Activated CD4-positive, alpha-beta T cell treated with anti-CD3 and anti-CD28 coated beads, Interleukin-10, Interleukin-2, amounts not matched to agents 100 ng/mL and 50 ng/mL, durations not matched to agents 16 hours and 8 hours (primary cell): ENCODE measurements around the gene AGBL5.
"Not testable (repeated sequence)": the region's sequence is repeated elsewhere in the genome, so short reads cannot be mapped to it uniquely, and the experiment has no call there.

Experiments
- DNase-seq: peaks from one replicate; pipeline ENCODE4 v3.0.0-alpha.2; 2020

Gene AGBL5

DNA sequence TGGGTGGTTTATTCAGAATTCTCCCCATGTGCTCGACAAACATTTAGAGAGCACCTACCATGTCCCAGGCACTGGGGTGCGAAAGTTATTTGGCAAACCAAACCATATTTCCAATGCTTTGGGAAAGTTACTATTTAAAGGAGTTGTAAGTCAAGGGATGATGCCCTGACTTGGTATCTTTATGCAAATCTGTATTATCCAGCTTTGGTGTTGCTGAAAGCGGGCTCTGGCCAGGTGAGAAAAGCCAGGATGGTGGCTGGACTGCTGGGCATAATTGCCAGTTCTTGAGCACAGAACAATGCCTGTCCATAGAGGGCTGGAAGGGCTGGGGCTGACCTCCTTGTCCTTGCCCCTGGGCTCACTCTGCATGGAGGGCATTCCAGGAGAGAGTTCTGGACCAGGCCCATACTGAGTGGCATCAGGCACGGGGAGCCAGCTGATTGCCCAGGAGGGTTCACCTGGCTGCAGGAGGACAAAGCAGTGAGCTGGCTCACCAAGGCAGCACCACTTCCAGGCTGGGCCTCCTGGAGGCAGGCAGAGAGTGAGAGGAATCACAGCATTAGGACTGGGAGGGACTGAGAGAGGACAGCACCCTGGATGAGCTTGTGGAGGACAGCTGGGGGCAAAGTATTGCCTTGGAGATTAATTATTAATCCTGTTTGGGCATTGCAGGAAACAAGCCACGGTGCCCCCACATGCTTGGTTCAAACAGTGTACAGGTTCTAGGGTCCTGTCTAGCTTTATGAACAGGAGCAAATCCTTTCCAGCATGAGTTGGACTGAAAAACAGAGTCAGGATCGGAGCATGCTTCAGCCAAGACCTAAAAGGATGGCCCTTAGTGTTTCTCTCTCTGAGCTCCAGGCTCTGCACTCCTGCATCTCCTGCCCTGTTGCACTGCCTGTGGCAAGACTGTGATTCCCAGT is 42.2 kb downstream of the AGBL5 start:
- DNase-seq: no peak

DNA sequence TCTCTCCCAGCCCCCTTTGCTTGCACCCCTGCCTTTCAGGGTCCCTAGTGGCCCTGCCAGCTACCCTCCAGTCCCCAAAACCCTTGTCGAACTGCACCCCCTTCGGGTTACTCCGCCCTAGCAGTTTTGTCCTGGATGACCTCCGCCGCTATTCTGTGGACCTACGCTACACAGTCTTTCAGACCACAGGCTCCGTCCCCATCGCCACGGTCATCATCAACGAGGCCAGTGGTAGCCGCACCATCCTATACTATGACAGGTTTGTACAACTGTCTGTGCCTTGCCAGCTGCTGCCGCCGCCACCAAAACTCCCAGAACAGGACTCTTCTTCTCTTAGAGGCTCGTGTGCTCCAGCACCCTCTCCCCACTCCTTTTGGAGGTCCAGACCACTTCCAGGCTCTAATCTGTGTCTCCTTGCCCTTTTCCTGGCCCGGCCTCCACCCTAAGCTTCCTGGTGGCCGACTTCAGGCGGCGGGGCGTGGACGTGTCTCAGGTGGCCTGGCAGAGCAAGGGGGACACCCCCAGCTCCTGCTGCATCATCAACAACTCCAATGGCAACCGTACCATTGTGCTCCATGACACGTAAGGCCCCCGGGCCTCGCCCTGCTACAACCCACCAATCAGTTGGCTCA is 43.0 kb downstream of the AGBL5 start:
- DNase-seq: no peak

DNA sequence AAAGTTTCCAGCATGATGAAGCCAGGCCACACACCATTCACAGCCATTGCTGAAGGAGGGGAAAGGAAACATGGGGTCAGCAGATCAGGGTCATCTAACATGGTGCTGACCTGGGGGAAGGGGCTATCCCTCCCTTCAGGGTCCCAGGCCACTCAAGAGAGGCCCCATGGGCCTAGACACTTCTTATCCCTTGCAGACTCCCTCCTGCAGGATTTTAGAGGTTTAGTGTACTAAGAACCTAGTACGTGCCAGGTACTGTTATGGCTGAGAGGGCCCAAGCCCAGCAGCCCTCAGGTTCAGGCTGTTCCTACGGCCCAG is 43.9 kb downstream of the AGBL5 start:
- no peak for DNase-seq

DNA sequence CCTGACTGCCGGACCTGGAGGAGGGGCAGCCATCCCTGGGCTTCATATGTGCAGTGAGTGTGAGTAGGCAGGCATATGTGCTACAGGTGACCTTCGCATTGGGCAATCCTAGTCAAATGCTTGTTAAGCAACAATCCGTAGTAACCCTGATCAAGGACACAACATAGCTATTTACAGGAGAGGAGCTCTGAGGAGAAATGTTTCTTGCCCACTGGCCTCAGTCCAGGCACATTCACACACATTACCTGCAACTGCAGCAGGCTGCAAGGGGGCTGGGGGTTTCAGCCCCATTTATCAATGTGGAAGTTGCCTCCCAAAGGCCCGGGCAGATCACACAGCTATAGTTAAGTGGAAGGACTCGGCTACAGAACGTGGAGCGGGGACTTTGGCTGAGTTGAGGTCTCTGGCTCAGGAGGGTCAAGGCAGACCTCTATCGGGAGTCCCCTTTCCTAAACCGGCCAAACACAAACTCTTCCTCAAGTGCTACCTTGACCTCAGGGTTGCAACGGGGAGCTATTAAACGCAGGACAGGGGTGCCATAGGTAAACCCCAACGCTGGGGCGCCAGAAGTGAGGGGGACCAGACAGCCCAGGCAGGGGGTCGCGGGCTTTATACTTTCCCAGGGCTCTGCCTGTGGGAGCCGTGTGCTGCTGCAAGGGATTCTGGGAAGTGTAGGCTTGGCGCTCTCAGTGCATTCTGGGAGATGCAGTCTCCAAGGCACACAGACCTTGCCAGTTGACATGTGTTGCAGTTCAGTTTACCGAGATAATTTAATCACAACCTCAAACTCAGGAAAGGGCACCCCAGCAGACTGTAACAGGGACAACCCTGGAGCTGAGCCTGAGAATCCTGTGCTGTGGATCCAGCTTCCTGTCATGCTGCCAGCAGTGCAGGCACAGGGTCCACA is 44.5 kb downstream of the AGBL5 start:
- peak; percentile 66 for DNase-seq

DNA sequence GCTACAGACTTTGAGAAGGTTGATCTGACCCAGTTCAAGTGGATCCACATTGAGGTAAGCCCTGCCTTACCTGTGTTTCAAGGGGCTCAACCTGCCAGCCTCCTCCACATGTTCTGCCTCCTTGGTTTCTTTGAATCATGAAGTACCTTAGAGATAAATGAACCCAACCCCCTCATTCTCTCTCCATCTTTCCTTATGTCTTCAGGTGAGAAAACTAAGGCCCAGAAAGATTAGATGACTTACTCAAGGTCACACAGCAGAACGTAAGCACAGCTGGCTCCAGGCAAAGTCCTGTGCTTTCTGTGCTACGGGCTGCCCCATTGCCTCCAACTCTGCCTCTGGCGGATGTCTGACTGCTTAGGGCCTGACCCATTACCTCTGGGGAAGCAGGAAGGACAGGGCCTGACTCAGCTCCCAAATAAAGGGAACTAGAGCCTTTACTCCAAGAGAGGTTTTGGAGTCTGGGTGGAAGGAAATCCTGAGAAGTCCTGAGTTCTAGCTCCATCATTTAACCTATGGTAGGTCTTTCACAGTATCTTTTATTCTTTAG is 45.4 kb downstream of the AGBL5 start:
- no peak for DNase-seq

DNA sequence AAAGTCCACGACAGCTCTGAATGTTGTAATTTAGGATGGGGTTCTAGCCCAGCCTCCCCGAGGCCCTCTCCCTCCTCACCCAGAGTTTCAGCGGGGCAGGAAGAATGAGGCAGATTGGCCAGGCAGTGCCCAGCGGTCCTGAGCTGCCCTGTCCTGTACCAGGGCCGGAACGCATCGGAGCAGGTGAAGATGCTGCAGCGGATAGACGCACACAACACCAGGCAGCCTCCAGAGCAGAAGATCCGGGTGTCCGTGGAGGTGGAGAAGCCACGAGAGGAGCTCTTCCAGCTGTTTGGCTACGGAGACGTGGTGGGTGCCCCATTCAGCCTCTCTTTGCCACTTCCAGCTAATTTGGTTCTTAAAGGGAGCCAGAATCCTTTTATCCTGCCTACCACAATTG is 45.9 kb downstream of the AGBL5 start:
- DNase-seq: no peak

DNA sequence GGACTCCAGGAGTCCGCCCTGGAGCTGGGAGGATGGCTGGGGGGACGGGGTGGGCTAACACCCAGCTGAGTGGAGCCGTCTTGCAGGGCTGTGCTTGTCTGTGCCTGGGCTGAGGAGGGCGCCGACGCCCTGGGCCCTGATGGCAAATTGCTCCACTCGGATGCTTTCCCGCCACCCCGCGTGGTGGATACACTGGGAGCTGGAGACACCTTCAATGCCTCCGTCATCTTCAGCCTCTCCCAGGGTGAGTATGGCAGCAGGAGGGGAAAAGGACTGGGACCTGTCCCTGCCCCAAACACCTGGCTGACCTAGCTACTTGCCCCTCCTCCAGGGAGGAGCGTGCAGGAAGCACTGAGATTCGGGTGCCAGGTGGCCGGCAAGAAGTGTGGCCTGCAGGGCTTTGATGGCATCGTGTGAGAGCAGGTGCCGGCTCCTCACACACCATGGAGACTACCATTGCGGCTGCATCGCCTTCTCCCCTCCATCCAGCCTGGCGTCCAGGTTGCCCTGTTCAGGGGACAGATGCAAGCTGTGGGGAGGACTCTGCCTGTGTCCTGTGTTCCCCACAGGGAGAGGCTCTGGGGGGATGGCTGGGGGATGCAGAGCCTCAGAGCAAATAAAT is 48.0 kb downstream of the AGBL5 start:
- no peak for DNase-seq

DNA sequence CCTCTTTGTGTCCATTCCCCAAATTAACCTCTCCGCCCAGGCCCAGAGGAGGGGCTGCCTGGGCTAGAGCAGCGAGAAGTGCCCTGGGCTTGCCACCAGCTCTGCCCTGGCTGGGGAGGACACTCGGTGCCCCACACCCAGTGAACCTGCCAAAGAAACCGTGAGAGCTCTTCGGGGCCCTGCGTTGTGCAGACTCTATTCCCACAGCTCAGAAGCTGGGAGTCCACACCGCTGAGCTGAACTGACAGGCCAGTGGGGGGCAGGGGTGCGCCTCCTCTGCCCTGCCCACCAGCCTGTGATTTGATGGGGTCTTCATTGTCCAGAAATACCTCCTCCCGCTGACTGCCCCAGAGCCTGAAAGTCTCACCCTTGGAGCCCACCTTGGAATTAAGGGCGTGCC is 48.6 kb downstream of the AGBL5 start:
- DNase-seq: no peak

DNA sequence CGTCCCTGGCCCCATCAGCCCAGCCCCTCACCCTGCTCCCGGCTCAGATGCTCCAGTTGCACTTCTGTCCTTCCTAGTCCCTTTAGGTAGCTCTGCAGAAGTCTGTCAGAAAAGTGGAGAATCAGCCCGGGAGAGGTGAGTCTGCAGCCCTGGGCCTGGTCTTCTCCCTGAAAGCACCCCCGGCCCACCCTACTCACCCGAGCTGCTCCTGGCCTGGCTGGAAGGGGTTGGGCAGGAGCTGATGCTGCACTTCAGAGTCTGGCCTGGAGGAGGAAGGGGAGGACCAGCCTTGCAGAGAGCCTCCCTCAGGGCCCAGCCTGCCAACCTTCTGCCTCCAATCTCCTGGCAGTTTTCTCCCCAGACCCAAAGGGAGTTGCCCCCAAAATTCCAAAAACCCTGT is 50.9 kb downstream of the AGBL5 start:
- no peak for DNase-seq

DNA sequence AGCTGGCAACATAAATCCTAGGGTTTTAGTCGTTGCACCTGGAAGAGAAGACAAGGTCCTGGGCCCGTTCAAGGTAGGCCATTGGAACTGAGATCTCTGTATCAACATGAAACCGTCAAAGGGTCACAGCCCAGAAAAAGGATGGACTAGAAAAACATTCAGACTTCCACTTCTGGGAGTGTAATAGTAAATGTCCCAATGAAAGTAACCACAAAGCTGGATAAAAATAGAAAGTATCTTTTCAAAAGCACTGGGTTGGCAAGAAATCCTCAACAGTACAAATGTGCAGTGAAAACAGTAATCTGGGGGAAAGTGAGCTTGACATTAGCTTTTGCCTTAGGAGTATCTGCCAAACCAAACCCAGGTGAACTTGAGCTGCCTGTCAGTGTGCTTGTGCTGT is 54.5 kb downstream of the AGBL5 start:
- DNase-seq: no peak

DNA sequence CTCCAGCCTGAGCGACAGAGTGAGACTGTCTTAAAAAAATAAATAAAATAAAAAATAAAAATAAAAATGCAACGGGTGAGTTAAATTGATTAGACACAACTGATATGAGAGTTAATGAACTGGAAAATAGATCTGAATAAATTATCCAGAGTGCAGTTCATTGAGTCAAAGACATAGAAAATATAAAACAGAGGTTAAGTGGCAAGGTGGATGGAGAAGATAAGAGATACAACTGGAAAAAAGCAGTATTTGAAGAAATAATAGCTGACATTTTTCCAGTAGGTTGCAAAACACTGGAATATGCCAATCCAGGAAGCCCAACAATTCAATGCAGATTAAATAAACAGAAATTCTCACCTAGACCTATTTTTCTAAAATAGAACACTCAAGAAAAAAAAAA is 56.8 kb downstream of the AGBL5 start:
- no peak for DNase-seq

DNA sequence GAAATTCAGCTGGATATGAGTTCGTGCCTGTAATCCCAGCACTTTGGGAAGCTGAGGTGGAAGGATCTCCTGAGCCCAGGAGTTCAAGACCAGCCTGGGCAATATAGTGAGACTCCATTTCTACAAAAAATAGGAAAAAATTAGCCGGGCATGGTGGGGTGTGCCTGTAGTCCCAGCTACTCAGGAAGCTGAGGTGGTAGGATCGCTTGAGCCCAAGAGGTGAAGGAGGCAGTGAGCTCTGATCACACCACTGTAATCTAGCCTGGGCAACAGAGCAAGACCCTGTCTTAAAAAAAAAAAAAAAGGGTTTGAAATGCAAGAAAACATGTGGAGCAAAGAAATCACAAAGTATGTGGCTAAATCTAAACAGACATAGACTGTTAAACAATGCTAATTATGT is 57.6 kb downstream of the AGBL5 start:
- no peak for DNase-seq

DNA sequence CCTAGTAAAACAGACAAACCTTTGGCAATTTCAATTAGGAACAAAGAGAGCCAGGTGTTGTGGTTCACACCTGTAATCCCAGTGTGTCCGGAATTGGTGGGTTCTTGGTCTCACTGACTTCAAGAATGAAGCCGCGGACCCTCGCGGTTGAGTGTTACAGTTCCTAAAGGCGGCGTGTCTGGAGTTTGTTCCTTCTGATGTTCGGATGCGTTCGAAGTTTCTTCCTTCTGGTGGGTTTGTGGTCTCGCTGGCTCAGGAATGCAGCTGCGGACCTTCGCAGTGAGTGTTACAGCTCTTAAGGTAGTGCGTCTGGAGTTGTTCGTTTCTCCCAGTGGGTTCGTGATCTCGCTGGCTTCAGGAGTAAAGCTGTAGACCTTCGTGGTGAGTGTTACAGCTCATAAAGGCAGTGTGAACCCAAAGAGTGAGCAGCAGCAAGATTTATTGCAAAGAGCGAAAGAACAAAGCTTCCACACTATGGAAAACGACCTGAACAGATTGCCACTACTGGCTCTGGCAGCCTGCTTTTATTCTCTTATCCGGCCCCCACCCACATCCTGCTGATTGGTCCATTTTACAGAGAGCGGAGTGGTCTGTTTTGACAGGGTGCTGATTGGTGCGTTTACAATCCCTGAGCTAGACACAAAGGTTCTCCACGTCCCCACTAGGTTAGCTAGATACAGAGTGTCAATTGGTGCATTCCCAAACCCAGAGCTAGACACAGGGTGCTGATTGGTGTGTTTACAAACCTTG is 59.3 kb downstream of the AGBL5 start:
- DNase-seq: not testable (repeated sequence)

DNA sequence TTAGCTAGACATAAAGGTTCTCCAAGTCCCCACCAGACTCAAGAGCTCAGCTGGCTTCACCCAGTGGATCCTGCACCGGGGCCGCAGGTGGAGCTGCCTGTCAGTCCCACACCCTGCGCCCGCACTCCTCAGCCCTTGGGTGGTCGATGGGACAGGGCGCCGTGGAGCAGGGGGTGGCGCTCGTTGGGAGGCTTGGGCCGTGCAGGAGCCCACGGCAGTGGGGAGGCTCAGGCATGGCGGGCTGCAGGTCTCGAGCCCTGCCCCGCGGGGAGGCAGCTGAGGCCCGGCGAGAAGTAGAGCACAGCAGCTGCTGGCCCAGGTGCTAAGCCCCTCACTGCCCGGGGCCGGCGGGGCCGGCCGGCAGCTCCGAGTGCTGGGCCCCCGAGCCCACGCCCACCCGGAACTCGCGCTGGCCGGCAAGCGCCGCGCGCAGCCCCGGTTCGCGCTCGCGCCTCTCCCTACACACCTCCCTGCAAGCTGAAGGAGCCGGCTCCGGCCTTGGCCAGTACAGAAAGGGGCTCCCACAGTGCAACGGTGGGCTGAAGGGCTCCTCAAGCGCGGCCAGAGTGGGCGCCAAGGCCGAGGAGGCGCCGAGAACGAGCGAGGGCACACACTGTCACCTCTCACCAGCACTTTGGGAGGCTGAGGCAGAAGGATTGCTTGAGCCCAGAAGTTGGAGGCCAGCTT is 60.1 kb downstream of the AGBL5 start:
- DNase-seq: not testable (repeated sequence)

DNA sequence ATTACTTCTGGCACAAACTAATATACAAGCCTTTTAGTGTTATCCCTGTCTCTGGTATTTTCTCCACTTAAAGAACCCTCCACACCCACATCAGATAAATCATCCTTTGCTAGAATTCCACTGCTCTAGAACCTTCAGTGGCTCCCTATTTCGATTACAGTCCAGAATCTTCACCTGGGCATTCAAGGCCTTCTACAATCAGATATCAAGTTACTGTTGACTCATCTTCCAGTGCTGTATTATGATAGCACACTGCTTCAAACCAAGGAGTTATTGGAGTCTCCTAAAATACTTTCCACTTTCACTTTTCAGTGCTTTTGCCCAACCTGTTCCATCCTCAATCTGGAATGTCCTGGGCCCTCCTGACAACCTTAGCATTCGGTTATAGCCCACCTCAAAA is 64.1 kb downstream of the AGBL5 start:
- no peak for DNase-seq

DNA sequence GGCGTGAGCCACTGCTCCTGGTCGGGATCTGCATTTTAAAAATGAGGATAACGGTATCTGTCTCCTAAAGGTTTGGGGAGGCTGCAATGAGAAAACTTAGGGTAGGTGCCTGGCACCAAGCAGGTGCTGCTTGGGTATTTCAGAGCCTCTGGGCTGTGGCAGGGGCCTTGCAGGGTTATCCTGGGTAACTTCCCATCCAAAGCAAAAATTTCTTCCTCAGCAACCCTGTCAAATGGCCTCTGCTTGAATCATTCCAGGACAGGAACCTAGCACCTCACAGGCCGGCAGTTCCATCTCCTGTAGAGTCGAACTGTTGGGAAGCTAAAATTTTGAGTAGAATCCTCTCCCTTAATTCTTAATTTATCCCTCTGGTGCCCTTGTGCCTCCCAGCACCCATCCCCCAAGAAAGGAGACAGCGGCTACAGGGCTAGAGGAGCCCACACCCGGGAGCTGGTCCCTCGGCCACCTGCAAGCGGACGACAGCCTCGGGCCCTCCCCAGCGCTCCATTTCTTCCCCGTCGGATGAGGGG is 66.6 kb downstream of the AGBL5 start:
- DNase-seq: no peak

DNA sequence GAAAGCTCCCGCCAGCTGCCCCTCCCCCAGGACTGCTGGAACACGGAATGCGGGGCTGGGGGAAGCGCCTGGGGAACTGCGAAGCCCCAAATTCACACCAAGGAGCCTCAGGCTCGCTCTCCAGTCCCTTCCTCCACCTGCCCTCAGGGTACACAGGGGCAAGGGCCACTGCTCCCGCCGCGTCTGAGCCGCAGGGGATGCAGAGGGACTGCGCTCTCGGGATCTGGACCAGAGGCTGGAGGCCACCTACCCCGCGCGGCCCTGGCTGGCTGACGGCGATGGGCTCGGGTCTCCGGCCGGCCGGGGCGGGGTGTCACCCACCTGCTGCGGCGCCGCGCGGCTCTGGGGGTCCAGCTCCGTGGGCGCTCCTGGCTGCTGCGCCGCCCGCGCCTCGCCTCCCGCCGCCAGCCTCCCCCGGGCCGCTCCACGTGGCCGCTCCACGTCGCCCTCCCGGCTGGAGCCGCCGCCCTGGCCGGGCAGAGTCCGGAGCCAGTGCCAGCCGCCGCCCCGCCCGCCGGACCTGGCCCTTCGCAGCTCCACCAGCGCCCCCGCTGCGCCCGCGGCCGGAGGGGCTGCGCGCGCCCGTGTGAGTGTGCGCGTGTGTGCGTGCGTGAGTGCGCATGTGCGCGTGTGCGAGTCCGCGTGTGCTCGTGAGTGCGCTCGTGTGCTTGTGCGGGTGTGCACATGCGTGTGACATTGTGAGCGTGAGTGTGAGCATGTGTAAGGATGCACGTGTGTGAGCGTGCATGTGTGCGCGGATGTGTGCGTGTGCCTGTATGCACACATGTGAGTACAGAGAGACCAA is 67.3 kb downstream of the AGBL5 start, which contains the start of gene CGREF1:
TSS of gene CGREF1 (minus strand) at position 604 of the 805 bp plus-strand sequence. CDS start 14,762 bp downstream, outside the sequence.
- peak; percentile 24 for DNase-seq

DNA sequence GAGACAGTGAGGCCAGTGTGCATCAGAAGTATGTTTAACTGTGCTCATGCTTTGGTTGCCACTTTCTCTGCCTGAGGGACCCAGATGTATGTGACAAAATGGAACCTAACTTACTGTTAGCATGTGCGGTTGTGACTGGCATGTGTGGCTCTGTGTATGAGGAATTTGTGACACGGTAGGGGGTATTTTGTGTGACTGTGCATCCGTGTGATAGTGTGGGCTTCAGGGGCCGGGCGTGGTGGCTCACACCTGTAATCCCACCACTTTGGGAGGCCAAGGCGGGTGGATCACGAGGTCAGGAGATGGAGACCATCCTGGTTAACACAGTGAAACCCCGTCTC is 67.8 kb downstream of the AGBL5 start:
- DNase-seq: not testable (repeated sequence)
